Endothelial cell of umbilical vein (primary cell): ENCODE measurements around the gene ADGRG3. TPM values are rescaled to one million over a fixed set of nuclear protein-coding genes. Genes with fewer than 3 reads are reported as not detected.

Experiments
- BruUV-seq: library from RNA; stranded (reverse); fragments of 400-500 nt; replicated peaks from 2 replicates; lab custom pipeline; 2021; lab: Mats Ljungman, UMichigan
- CTCF ChIA-PET: fragments of 300-600, 350-600 bp; sonication (Branson Sonifier 250); formaldehyde crosslinking; loops from one replicate; lab custom pipeline; 2021; ENCODE audit warnings: antibody characterized with exemption, inconsistent platforms; lab: Charles Lee
- POLR2A ChIA-PET: fragments of 300-600, 350-600 bp; sonication (Branson Sonifier 250); formaldehyde crosslinking; loops from one replicate; lab custom pipeline; 2021; ENCODE audit warnings: antibody characterized with exemption, inconsistent platforms; lab: Charles Lee
- DNase-seq: peaks from one replicate; pipeline ENCODE4 v3.0.0-alpha.2; 2011; ENCODE audit warnings: low read depth, low spot score
- FAIRE-seq: peaks from 2 replicates; lab custom pipeline; 2011; peaks lifted over from hg19 to GRCh38; lab: Jason Lieb, UNC
- H2AFZ ChIP-seq: 2 replicates; pipeline ENCODE4 v1.6.0; 2012; ENCODE audit warnings: low read depth, low read length, control low read depth, inconsistent platforms
- H3K27ac ChIP-seq: 2 replicates; pipeline ENCODE4 v1.5.1; 2011; ENCODE audit warnings: low read depth, mild to moderate bottlenecking, control low read depth, low read length, moderate library complexity; ENCODE audit not compliant: insufficient read depth
- H3K27me3 ChIP-seq, 2 experiments: 2 replicates each; pipeline versions ENCODE4 v1.6.0 to v1.6.1; 2011; ENCODE audit warnings: low read length in 2 of 2, mixed read lengths in 1 of 2; ENCODE audit not compliant: control insufficient read depth in 2 of 2, insufficient read depth in 2 of 2
- H3K36me3 ChIP-seq, 2 experiments: 2 replicates in 1 of 2; 3 replicates in 1 of 2; pipeline ENCODE4 v1.5.1; 2011; ENCODE audit warnings: low read length in 2 of 2, mild to moderate bottlenecking in 1 of 2, moderate library complexity in 1 of 2; ENCODE audit not compliant: control insufficient read depth in 2 of 2, insufficient read depth in 2 of 2; ENCODE audit errors: extremely low read depth in 1 of 2
- H3K4me1 ChIP-seq: 3 replicates; pipeline ENCODE4 v1.5.1; 2011; ENCODE audit warnings: mild to moderate bottlenecking, low read length; ENCODE audit not compliant: control insufficient read depth, insufficient read depth; ENCODE audit errors: extremely low read depth
- H3K4me2 ChIP-seq: 2 replicates; pipeline ENCODE4 v1.6.1; 2011; ENCODE audit warnings: low read length, control low read depth, mixed read lengths; ENCODE audit not compliant: insufficient read depth
- H3K4me3 ChIP-seq, 3 experiments: fragments of 200-600 bp in 1 of 3; sonication (generic), shearing (Covaris generic) in 1 of 3; replicated peaks in 1 of 3; 2 replicates each; pipeline ENCODE4 v1.5.1; 2011 to 2016; ENCODE audit warnings: control low read depth in 3 of 3, low read length in 3 of 3, mild to moderate bottlenecking in 2 of 3, inconsistent platforms in 1 of 3, low read depth in 1 of 3, moderate library complexity in 1 of 3; ENCODE audit not compliant: insufficient read depth in 1 of 3
- H3K79me2 ChIP-seq: 2 replicates; pipeline ENCODE4 v1.6.0; 2012; ENCODE audit warnings: low read length, inconsistent platforms; ENCODE audit not compliant: control insufficient read depth, insufficient read depth
- H3K9ac ChIP-seq: replicated peaks from 2 replicates; pipeline ENCODE3; 2011; ENCODE audit warnings: low read length, control low read depth; ENCODE audit not compliant: insufficient read depth; ENCODE audit errors: extremely low read depth
- H3K9me1 ChIP-seq: replicated peaks from 3 replicates; pipeline ENCODE4 v1.6.0; 2011; ENCODE audit warnings: mild to moderate bottlenecking, low read length; ENCODE audit not compliant: control insufficient read depth, insufficient read depth; ENCODE audit errors: extremely low read depth
- H3K9me3 ChIP-seq: replicated peaks from 2 replicates; pipeline ENCODE4 v1.5.1; 2012; ENCODE audit warnings: low read length, inconsistent platforms; ENCODE audit not compliant: control insufficient read depth, insufficient read depth
- H4K20me1 ChIP-seq: replicated peaks from 2 replicates; pipeline ENCODE3; 2011; ENCODE audit warnings: mild to moderate bottlenecking, low read length; ENCODE audit not compliant: control insufficient read depth, insufficient read depth; ENCODE audit errors: extremely low read depth
- EZH2 ChIP-seq: IDR thresholded peaks from 2 replicates; pipeline ENCODE4 v1.6.1; 2012; ENCODE audit warnings: borderline replicate concordance, low read depth, mild to moderate bottlenecking, moderate library complexity, low read length, inconsistent platforms; ENCODE audit not compliant: severe bottlenecking
- FOS ChIP-seq: IDR thresholded peaks from 2 replicates; pipeline ENCODE4 v1.6.1; 2011; ENCODE audit warnings: mild to moderate bottlenecking, low read length, moderate library complexity, borderline replicate concordance; ENCODE audit not compliant: insufficient read depth
- GATA2 ChIP-seq: IDR thresholded peaks from 2 replicates; pipeline ENCODE4 v1.7.0; 2011; ENCODE audit warnings: low read depth, mild to moderate bottlenecking, moderate library complexity, mixed read lengths, low read length; ENCODE audit not compliant: insufficient read length, insufficient read depth
- JUN ChIP-seq: IDR thresholded peaks from 2 replicates; pipeline ENCODE4 v1.6.1; 2011; ENCODE audit warnings: borderline replicate concordance, low read depth; ENCODE audit not compliant: insufficient read length, insufficient read depth
- MYC ChIP-seq: IDR thresholded peaks from one replicate; pipeline ENCODE4 v1.6.1; 2011; ENCODE audit warnings: mild to moderate bottlenecking, low read depth, low read length
- POLR2A ChIP-seq: IDR thresholded peaks from 2 replicates; pipeline ENCODE4 v1.6.1; 2012; ENCODE audit warnings: low read depth, mild to moderate bottlenecking, control low read depth, low read length
- POLR2AphosphoS5 ChIP-seq: IDR thresholded peaks from 2 replicates; pipeline ENCODE4 v1.6.1; 2012; ENCODE audit warnings: low read depth, mild to moderate bottlenecking, control low read depth, low read length, moderate library complexity; ENCODE audit not compliant: insufficient read depth
- dilution Hi-C: fragments of 300-500 bp; cut with MboI; formaldehyde crosslinking; loops from one replicate; pipeline ENCODE4 v1.15.0; 2019; ENCODE audit warnings: low sequenced_read_pairs; ENCODE audit not compliant: extremely low pct_ligation_motif_present
- intact Hi-C: fragments of 100-400 bp; cut with micrococcal nuclease; formaldehyde crosslinking; loops from one replicate; pipeline ENCODE4 v1.10.0; 2022
- polyA plus RNA-seq, 4 experiments: library from polyadenylated mRNA; depleted of rRNA in 3 of 4; stranded (reverse) in 3 of 4; unstranded in 1 of 4; fragments of >200 nt; gene quantifications; 2 replicates each; pipeline versions ENCODE4 v1.2.1 to v1.2.3, GENCODE V29; 2011 to 2012; ENCODE audit warnings: missing spikeins in 1 of 4
- total RNA-seq: library from RNA; stranded (reverse); gene quantifications from 2 replicates; pipeline ENCODE4 v1.2.3, GENCODE V29; 2021
- TF ChIP-seq, protein P1 (sequence below): IDR thresholded peaks from 2 replicates; pipeline ENCODE4 v1.6.1; 2011; ENCODE audit not compliant: insufficient read depth, insufficient read length
- TF ChIP-seq, protein P2 (sequence below), 2 donors: IDR thresholded peaks; 1 replicate in 1 of 2; 2 replicates in 1 of 2; pipeline ENCODE4 v1.5.1; 2011; ENCODE audit warnings: low read length in 2 of 2, mild to moderate bottlenecking in 2 of 2, moderate library complexity in 2 of 2, control low read depth in 1 of 2, inconsistent platforms in 1 of 2, low read depth in 1 of 2; ENCODE audit not compliant: insufficient read depth in 1 of 2; ENCODE audit errors: extremely low read depth in 1 of 2

The ADGRG3 gene
- total and polyA plus RNA-seq, 2 donors (not counting 3 experiments of a cell fraction or from before 2014, with no cell fraction given): not detected

DNA sequence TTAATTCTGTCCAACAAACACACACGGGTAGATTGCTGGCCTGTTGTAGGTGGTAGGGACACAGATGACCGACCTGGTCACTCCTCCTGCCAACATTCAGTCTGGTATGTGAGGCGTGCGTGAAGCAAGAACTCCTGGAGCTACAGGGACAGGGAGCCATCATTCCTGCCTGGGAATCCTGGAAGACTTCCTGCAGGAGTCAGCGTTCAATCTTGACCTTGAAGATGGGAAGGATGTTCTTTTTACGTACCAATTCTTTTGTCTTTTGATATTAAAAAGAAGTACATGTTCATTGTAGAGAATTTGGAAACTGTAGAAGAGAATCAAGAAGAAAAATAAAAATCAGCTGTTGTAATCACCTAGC lies 3.5 kb upstream of the ADGRG3 start:
- H3K79me2 ChIP-seq: no peaks in the 10 kb centered on the region
- H3K4me2 ChIP-seq: no peak overlapping the region
- no peak for DNase-seq
- H3K4me3 ChIP-seq: no peak overlapping the region
- no peak for TF ChIP-seq JUN
- TF ChIP-seq, protein P1, sequence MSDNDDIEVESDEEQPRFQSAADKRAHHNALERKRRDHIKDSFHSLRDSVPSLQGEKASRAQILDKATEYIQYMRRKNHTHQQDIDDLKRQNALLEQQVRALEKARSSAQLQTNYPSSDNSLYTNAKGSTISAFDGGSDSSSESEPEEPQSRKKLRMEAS: no peak
- TF ChIP-seq, protein P2, sequence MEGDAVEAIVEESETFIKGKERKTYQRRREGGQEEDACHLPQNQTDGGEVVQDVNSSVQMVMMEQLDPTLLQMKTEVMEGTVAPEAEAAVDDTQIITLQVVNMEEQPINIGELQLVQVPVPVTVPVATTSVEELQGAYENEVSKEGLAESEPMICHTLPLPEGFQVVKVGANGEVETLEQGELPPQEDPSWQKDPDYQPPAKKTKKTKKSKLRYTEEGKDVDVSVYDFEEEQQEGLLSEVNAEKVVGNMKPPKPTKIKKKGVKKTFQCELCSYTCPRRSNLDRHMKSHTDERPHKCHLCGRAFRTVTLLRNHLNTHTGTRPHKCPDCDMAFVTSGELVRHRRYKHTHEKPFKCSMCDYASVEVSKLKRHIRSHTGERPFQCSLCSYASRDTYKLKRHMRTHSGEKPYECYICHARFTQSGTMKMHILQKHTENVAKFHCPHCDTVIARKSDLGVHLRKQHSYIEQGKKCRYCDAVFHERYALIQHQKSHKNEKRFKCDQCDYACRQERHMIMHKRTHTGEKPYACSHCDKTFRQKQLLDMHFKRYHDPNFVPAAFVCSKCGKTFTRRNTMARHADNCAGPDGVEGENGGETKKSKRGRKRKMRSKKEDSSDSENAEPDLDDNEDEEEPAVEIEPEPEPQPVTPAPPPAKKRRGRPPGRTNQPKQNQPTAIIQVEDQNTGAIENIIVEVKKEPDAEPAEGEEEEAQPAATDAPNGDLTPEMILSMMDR (IDR thresholded peaks at IDR 0.05; ENCODE audit: extremely low read depth in 1 of 2, insufficient read depth in 1 of 2, low read depth in 1 of 2, low read length in 2 of 2): no peak
- TF ChIP-seq MYC: no peak
- no peak for TF ChIP-seq EZH2
- TF ChIP-seq POLR2AphosphoS5: no peak
- no peak for TF ChIP-seq GATA2
- TF ChIP-seq POLR2A: no peak
- TF ChIP-seq FOS: no peak
- H3K36me3 ChIP-seq: peaks cover 2 to 3% of the 10 kb centered on the region in 2 experiments
- FAIRE-seq: no peak
- intact Hi-C loops (no loop called here), dilution Hi-C loops (no loop called here)
- POLR2A ChIA-PET: no interaction called here
- H2AFZ ChIP-seq: no peak overlapping the region
- H3K4me1 ChIP-seq: no peaks in the 10 kb centered on the region
- H4K20me1 ChIP-seq: no peaks in the 10 kb centered on the region
- no peak overlapping the region for H3K27ac ChIP-seq
- H3K9me1 ChIP-seq: no peaks in the 10 kb centered on the region
- H3K27me3 ChIP-seq: no peaks in the 10 kb centered on the region
- CTCF ChIA-PET: interaction anchor here (0.9 to 1.8 kb wide), 2 partner anchors 74 to 88 kb away, joined by 3 to 12 read pairs; no protein-coding TSS in a partner anchor
- BruUV-seq: no TSS peak
- no peak overlapping the region for H3K9ac ChIP-seq
- no peaks in the 10 kb centered on the region for H3K9me3 ChIP-seq
